HG03575 (cell line): ENCODE results near the gene KRTCAP2.

ENCODE experiments used
- ATAC-seq: cut with Tn5 transposase; IDR thresholded peaks from one replicate; pipeline ENCODE4 v1.9.1; 2021; ENCODE audit not compliant: unreplicated experiment, insufficient number of reproducible peaks, low FRiP score; ENCODE audit errors: extremely low read depth

Gene KRTCAP2

DNA sequence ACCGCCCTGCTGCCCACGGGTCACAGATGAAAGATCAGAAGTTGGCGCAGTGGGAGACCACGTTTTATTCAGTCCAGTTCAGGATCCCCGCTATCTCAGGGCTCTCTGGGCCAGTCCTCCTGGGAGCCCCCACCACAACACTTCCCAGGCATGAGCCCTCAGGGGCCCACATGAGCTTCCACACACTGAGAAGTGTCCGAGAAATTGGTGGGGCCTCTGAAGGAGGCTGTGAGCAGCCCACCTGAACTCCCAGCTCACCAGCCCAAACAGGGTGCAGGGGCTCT is 12.6 kb upstream of the KRTCAP2 start:
- no peak for ATAC-seq

- no peak for ATAC-seq
These were observed 12.0 kb upstream of the KRTCAP2 start for GRCh38 chr1:155184835-155185782.

GRCh38 chr1:155184351-155184811 is 11.3 kb upstream of the KRTCAP2 start:
- ATAC-seq: no peak

- ATAC-seq: no peak
These were observed 10.7 kb upstream of the KRTCAP2 start for GRCh38 chr1:155183775-155184221.

GRCh38 chr1:155182052-155182550 is 9.0 kb upstream of the KRTCAP2 start:
- no peak for ATAC-seq

DNA sequence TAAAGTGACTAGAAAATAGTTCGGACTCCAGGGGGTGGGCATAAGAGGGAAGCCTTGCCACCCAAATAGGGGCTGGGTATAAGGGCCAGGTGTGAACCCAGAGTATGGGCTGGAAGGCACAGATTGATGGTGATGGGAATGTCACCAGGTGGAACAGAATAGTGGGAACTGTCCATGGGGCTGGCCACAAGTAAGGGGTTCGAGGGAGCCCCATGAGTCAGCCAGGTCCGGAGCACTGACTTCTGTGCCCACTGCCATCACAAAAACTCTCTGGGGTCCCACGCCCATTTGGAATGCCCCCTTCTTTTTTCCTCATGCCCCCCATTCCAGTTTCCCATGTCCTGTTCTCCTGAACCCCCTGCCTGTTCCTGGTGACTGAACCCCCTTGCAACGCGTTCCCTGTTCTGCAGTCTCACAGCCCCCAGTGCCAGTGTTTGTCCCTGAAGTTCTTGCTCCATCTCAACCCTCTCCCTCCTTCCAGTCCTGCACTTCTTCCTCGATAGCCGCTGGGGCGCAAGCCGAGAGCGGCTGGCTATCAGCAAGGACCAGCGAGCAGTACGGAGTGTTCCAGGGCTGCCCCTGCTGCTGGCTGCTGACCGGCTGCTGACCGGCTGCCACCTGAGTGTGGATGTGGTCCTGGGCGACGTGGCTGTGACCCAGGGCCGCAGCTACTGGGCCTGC is 8.4 kb upstream of the KRTCAP2 start:
- no peak for ATAC-seq

DNA sequence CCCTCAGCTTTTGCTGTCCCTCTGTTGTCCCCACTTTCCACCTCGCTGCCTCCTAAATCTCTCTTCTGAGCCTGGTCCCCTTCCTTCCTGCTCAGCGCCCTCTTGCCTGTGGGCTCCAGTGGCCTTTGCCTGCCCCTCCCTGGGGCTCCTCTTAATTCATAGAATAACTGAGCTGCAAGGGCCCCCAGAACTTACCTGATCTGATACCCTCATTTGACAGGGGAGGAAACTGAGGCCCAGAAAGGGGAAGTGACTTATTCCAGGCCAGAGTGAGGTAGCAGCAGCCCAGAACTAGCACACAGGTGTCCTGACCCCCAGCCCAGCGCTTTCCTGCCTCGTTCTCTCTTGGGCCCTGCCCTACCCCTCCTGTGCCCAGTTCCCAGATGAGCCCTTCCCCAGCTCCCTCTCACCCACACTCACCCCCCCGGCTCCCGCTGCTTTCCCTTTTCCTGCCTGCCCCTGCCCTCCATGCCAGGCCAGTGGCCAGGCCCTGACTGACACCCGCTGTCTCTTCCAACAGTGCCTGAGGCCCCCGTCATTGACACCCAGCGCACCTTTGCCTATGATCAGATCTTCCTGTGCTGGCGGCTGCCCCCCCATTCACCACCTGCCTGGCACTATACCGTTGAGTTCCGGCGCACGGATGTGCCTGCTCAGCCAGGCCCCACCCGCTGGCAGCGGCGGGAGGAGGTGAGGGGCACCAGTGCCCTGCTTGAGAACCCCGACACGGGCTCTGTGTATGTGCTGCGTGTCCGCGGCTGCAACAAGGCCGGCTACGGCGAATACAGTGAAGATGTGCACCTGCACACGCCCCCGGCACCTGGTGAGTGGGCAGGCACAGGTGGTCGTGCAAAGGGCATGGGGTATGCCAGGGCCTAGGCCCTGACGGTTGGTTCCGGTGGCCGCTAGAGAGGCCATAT is 6.3 kb upstream of the KRTCAP2 start:
- ATAC-seq: no peak

DNA sequence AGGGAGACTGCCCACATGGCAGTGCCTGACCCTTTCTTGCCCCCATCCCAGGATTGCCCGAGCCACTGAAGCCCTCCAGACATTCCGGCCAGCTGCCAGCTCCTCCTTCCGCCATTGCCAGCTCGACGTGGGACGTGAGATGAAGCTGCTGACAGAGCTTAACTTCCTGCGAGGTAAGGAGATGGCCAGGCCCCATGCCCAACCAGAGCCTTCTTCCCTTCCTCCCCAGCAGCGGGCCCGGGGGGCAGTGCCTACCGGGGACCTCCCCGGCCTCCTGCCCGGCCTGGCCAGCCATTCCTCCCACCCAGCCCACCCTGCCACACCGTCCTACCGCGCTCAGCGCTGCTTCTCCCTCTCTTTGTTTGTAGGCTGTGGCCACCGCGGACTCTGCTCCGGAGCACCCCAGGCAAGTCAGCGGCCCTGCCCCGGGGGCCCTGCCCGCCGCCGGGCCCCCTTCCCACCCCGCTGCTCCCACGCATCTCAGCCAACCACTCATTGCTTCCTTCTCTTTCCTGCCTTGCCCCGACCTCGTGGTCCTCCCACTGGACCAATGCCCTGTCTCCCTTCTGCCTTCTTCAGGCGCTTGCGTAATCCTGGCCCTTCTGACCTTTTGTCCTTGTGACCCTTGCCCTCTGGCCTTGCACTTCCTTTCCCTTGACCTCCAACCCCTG is 5.5 kb upstream of the KRTCAP2 start:
- ATAC-seq: no peak

DNA sequence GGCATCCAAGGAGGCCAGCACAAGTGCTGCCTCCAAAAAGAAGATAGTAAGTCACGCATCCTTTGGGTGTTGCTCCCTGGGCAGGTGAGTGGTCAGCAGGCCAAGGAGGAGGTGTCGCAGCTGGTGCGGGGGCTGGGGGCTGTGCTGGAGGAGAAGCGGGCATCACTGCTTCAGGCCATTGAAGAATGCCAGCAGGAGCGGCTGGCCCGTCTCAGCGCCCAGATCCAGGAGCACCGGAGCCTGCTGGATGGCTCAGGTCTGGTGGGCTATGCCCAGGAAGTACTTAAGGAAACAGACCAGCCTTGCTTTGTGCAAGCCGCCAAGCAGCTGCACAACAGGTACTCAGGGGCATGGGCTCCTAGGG is 4.8 kb upstream of the KRTCAP2 start:
- ATAC-seq: no peak

GRCh38 chr1:155177192-155177917 is 4.3 kb upstream of the KRTCAP2 start:
- no peak for ATAC-seq

DNA sequence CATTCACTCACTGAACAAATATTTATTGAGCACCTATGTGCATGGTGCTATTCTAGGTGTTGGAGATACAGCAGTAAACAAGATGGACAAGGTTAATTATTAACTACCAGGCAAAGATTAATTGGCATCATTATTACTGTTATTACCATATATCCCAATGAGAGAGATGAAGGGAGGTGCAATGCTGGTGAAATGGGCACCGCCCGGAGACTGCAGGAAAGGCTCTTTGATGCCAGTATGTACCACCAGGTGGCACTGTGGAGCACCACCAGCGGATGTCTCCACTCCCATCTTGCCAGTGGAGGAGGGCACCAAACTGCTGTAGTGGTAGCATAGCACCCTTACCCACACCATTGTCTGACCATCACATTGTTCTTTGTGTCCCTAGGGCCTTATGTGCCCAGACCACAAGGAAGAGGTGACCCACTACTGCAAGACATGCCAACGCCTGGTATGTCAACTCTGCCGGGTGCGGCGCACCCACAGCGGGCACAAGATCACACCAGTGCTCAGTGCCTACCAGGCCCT is 3.5 kb upstream of the KRTCAP2 start:
- no peak for ATAC-seq

DNA sequence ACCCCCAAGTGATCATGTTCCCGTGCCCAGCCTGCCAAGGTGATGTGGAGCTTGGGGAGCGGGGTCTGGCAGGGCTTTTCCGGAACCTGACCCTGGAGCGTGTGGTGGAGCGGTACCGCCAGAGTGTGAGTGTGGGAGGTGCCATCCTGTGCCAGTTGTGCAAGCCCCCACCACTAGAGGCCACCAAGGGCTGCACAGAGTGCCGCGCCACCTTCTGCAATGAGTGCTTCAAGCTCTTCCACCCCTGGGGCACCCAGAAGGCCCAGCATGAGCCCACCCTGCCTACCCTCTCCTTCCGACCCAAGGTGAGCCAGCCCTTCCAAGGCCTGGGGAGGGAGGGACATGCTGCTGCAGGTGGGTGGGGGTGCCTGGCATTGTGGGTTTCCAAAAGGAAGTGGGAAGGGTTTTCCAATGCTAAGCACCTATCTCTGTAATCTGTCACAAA is 2.8 kb upstream of the KRTCAP2 start:
- no peak for ATAC-seq

DNA sequence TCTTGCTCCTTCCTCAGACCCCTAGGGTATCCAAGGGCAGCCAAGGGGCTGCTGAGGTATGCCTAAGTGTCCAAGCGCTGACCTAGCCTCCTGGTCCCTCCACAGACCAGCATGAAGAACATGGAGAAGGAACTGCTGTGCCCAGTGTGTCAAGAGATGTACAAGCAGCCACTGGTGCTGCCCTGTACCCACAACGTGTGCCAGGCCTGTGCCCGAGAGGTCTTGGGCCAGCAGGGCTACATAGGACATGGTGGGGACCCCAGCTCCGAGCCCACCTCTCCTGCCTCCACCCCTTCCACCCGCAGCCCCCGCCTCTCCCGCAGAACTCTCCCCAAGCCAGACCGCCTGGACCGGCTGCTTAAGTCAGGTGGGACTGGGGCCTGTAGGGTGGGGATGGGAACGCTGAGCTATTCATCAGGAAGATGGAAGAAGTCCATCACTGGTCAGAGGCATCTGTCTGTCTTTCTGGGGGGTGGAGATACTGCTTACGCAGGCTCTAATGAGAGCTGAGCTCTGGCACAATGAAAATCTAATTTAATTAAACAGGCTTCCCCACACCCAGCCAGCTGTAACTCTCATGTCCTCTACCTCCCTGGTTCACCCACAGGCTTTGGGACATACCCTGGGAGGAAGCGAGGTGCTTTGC is 2.3 kb upstream of the KRTCAP2 start:
- no peak for ATAC-seq

DNA sequence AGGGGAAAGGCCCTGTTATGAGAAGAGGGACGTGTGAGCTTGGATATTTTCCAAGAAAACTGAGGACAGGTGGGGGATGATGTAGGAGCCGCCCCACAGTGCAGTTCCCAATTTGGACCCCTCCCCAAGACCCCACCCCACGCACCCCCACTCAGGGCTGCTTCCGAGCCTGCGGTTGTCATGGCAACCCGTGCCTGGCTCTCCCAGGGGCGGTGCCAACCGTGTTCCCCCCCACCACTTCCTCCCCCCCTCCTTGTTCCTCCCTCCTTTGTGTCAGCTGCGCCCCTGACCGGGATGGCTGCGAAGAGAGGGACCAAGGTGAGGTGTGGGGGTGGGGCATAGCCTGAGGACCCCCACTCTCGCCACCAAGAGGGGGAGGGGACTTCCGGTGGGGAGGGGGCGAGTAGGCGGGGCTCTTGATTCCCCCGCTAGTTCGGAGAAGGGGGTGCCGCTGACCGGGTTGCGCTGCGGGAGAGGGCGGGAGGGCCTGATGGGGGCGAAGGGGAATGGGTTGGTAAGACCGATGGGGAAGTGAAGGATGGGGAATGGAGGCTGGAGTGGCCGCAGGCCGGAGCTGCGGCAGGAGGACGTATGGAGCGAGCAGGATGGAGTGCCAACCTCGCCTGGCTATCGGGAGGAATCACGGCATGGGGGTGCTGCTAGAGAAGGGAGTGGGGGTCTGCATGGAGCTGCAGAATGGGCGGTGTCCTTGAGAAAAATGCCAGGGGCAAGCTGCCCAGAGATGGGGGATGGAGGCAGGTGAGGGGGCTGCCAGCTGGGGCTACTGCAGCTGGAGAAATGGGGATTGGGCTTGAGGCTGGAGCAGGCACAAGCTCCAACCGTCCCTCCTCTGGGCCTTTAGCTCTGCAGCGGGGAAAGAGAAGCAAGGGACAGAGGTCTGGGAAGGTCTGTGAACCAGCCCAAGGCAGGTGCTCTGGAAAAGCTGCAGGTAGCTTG is 1.5 kb upstream of the KRTCAP2 start:
- ATAC-seq: no peak

DNA sequence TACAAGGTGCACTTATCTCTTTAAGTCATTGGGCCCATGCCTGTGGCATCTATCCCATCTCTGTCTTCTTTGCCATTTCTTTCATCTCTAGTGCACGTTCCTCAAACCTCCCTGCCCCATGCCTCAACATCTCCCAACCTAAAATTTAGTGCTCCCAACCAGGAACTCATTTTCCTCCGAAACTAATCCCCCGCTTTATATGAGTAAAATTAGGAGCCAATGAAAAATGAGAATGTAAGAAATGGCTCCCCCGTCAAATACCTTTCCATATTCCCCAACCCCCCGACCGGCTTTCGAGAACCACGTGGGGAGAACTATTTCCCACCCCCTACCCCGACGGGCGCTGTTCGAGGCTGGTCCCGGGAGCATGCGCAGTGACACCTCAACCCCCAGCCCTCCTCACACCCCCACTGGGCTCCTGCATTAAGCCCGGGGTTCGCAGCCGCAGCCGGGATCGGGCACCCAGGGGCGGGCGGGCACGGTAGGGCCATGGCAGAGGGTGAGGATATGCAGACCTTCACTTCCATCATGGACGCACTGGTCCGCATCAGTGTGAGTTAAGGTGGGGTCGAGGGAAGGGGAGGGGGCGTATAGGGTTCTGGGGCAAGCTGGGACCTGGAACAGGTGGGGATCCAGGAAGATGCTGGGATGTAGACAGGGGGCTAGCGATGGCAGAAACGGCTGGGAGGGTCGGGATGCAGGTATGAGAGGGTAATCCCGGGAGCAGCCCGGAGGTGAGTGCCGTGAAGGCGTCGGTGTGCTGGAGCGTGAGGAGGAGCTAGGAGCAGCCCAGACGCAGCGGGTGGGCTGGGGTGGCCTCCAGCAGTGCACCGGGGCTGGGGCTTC is 597 bp upstream of the KRTCAP2 start, which contains the start of gene TRIM46:
Gene TRIM46, plus strand, starts transcription at position 372 of the 846 bp plus-strand sequence. Its CDS starts 118 bp downstream, at position 490.
- ATAC-seq: no peak
